IMR-90 (cell line): Measurements from ENCODE around the gene LMOD1. TPM values are rescaled to one million over a fixed set of nuclear protein-coding genes. Genes with fewer than 3 reads are reported as not detected.

Experiments used
- ATAC-seq: fragments of 200-7000 bp; cut with Tn5 transposase; 2 replicates; pipeline ENCODE4 v1.9.1; 2020; ENCODE audit warnings: low read depth, mild to moderate bottlenecking, moderate library complexity
- BruUV-seq: library from RNA; stranded (reverse); fragments of 400-500 nt; replicated peaks from 2 replicates; lab custom pipeline; 2021; lab: Mats Ljungman, UMichigan
- CTCF ChIA-PET: fragments of 300-600 bp; formaldehyde crosslinking; extraction: SDS; loops from one replicate; lab custom pipeline; 2021; ENCODE audit warnings: antibody characterized with exemption; lab: Yijun Ruan, JAX
- POLR2A ChIA-PET: fragments of 300-600 bp; sonication (Branson Sonifier 250); formaldehyde crosslinking; loops from one replicate; lab custom pipeline; 2022; ENCODE audit warnings: antibody characterized with exemption; ENCODE audit not compliant: unreplicated experiment; lab: Charles Lee
- DNase-seq: peaks from one replicate; pipeline ENCODE4 v3.0.0; 2013
- H2AFZ ChIP-seq: replicated peaks from 2 replicates; pipeline ENCODE3; 2013; ENCODE audit warnings: low read length, mild to moderate bottlenecking; ENCODE audit not compliant: poor library complexity
- H2AK5ac ChIP-seq: 2 replicates; pipeline ENCODE4 v1.6.1; 2013; ENCODE audit warnings: low read depth, low read length, inconsistent platforms
- H2AK9ac ChIP-seq: replicated peaks from 2 replicates; pipeline ENCODE3; 2013; ENCODE audit warnings: mild to moderate bottlenecking, low read depth, low read length, moderate library complexity; ENCODE audit not compliant: poor library complexity
- H2BK120ac ChIP-seq: 2 replicates; pipeline ENCODE4 v1.6.1; 2013; ENCODE audit warnings: low read depth, low read length, inconsistent platforms
- H2BK15ac ChIP-seq: 3 replicates; pipeline ENCODE4 v1.6.1; 2013; ENCODE audit warnings: low read depth, low read length, inconsistent platforms
- H2BK20ac ChIP-seq: 2 replicates; pipeline ENCODE4 v1.6.1; 2013; ENCODE audit warnings: low read depth, mild to moderate bottlenecking, inconsistent platforms, low read length, moderate library complexity
- H2BK5ac ChIP-seq: 2 replicates; pipeline ENCODE4 v1.6.1; 2013; ENCODE audit warnings: mild to moderate bottlenecking, low read depth, low read length, inconsistent platforms; ENCODE audit not compliant: poor library complexity, severe bottlenecking
- H3K14ac ChIP-seq: replicated peaks from 2 replicates; pipeline ENCODE4 v1.6.1; 2013; ENCODE audit warnings: low read depth, low read length, inconsistent platforms
- H3K18ac ChIP-seq: 2 replicates; pipeline ENCODE4 v1.6.1; 2013; ENCODE audit warnings: low read depth, low read length, control low read depth
- H3K23ac ChIP-seq: 2 replicates; pipeline ENCODE4 v1.6.1; 2013; ENCODE audit warnings: low read depth, low read length, inconsistent platforms
- H3K27ac ChIP-seq: 2 replicates; pipeline ENCODE4 v1.5.1; 2013; ENCODE audit warnings: mild to moderate bottlenecking, control low read depth, low read length; ENCODE audit not compliant: insufficient read depth
- H3K27me3 ChIP-seq: 2 replicates; pipeline ENCODE4 v1.6.1; 2013; ENCODE audit warnings: low read length; ENCODE audit not compliant: control insufficient read depth, insufficient read depth
- H3K36me3 ChIP-seq: 2 replicates; pipeline ENCODE4 v1.6.1; 2013; ENCODE audit warnings: low read length, mixed read lengths; ENCODE audit not compliant: control insufficient read depth, insufficient read depth
- H3K4ac ChIP-seq: 2 replicates; pipeline ENCODE4 v1.6.1; 2013; ENCODE audit warnings: low read depth, low read length, inconsistent platforms
- H3K4me1 ChIP-seq: 2 replicates; pipeline ENCODE4 v1.6.1; 2013; ENCODE audit warnings: low read length, mixed read lengths; ENCODE audit not compliant: control insufficient read depth, insufficient read depth
- H3K4me2 ChIP-seq: 2 replicates; pipeline ENCODE4 v1.6.1; 2013; ENCODE audit warnings: low read depth, mild to moderate bottlenecking, control low read depth, low read length, moderate library complexity
- H3K4me3 ChIP-seq: 2 replicates; pipeline ENCODE4 v1.5.1; 2013; ENCODE audit warnings: low read depth, mild to moderate bottlenecking, control low read depth, low read length, moderate library complexity; ENCODE audit not compliant: insufficient read depth
- H3K56ac ChIP-seq: 2 replicates; pipeline ENCODE4 v1.6.1; 2013; ENCODE audit warnings: low read length, inconsistent platforms; ENCODE audit not compliant: insufficient read depth; ENCODE audit errors: extremely low read depth
- H3K79me1 ChIP-seq, 2 experiments: 2 replicates each; pipeline ENCODE4 v1.6.1; 2013; ENCODE audit warnings: low read length in 2 of 2, inconsistent platforms in 1 of 2, low read depth in 1 of 2
- H3K9ac ChIP-seq: 2 replicates; pipeline ENCODE4 v1.6.1; 2013; ENCODE audit warnings: low read depth, low read length, control low read depth
- H3K9me1 ChIP-seq: 2 replicates; pipeline ENCODE4 v1.6.1; 2013; ENCODE audit warnings: low read length, inconsistent platforms; ENCODE audit not compliant: insufficient read depth
- H3K9me3 ChIP-seq: 2 replicates; pipeline ENCODE4 v1.6.1; 2013; ENCODE audit warnings: low read length; ENCODE audit not compliant: control insufficient read depth, insufficient read depth
- H4K20me1 ChIP-seq: 2 replicates; pipeline ENCODE4 v1.6.1; 2013; ENCODE audit warnings: low read length, inconsistent platforms; ENCODE audit not compliant: insufficient read depth
- H4K5ac ChIP-seq: 2 replicates; pipeline ENCODE4 v1.6.1; 2013; ENCODE audit warnings: mild to moderate bottlenecking, low read depth, low read length, control low read depth
- H4K8ac ChIP-seq, 2 experiments: 2 replicates each; pipeline ENCODE4 v1.6.1; 2013; ENCODE audit warnings: low read depth in 2 of 2, low read length in 2 of 2, control low read depth in 1 of 2, inconsistent platforms in 1 of 2
- H4K91ac ChIP-seq: 2 replicates; pipeline ENCODE4 v1.6.1; 2013; ENCODE audit warnings: low read depth, low read length, inconsistent platforms; ENCODE audit not compliant: insufficient read depth
- CEBPB ChIP-seq: IDR thresholded peaks from 2 replicates; pipeline ENCODE4 v1.6.1; 2012; ENCODE audit warnings: low read depth, low read length, improper control_type of control experiment
- CHD1 ChIP-seq: IDR thresholded peaks from 2 replicates; pipeline ENCODE4 v1.6.1; 2012; ENCODE audit warnings: low read depth, low read length, improper control_type of control experiment
- FOS ChIP-seq: fragments of 150-350 bp; IDR thresholded peaks from 2 replicates; pipeline ENCODE4 v1.6.1; 2016; ENCODE audit warnings: low read depth, low read length
- MAZ ChIP-seq: IDR thresholded peaks from 2 replicates; pipeline ENCODE4 v1.6.1; 2012; ENCODE audit warnings: low read depth, mild to moderate bottlenecking, low read length, improper control_type of control experiment, moderate library complexity, borderline replicate concordance
- MXI1 ChIP-seq: IDR thresholded peaks from 2 replicates; pipeline ENCODE4 v1.6.1; 2012; ENCODE audit warnings: low read depth, mild to moderate bottlenecking, low read length, moderate library complexity, borderline replicate concordance
- NFE2L2 ChIP-seq: fragments of 150-350 bp; IDR thresholded peaks from 2 replicates; pipeline ENCODE4 v1.6.1; 2016; ENCODE audit warnings: low read depth, mild to moderate bottlenecking, low read length
- POLR2A ChIP-seq: IDR thresholded peaks from 2 replicates; pipeline ENCODE4 v1.6.1; 2012; ENCODE audit warnings: mild to moderate bottlenecking, low read depth, low read length
- RAD21 ChIP-seq: IDR thresholded peaks from 2 replicates; pipeline ENCODE4 v1.6.1; 2012; ENCODE audit warnings: low read length, improper control_type of control experiment
- RFX5 ChIP-seq: IDR thresholded peaks from 2 replicates; pipeline ENCODE4 v1.8.0; 2012; ENCODE audit warnings: low read depth, mild to moderate bottlenecking, low read length, moderate library complexity
- USF2 ChIP-seq: fragments of 150-350 bp; IDR thresholded peaks from 2 replicates; pipeline ENCODE4 v1.6.1; 2017; ENCODE audit warnings: mild to moderate bottlenecking, antibody characterized with exemption, low read length, low read depth
- WGBS, 2 experiments: methylation state at CpG; one replicate each; pipeline versions ENCODE4 v1.1.5 to v1.1.7; 2013; ENCODE audit warnings: missing lambda C conversion rate in 2 of 2; ENCODE audit not compliant: insufficient read length in 1 of 2; ENCODE audit errors: extremely low coverage in 2 of 2; 5-methylcytosine and 5-hydroxymethylcytosine counted together
- dilution Hi-C: fragments of 300-500 bp; cut with HindIII; formaldehyde crosslinking; loops from one replicate; pipeline ENCODE4 v1.14.3; 2018; ENCODE audit warnings: low sequenced_read_pairs; ENCODE audit not compliant: unreplicated experiment
- in situ Hi-C: fragments of 300-500 bp; cut with MboI; formaldehyde crosslinking; loops from 3 replicates; pipeline ENCODE4 v1.14.3; 2019; ENCODE audit warnings: low sequenced_read_pairs, inconsistent platforms, mixed read lengths
- intact Hi-C: fragments of 100-400 bp; cut with micrococcal nuclease; formaldehyde crosslinking; loops from 2 replicates; pipeline ENCODE4 v1.10.0; 2022
- polyA plus RNA-seq, 3 experiments: library from polyadenylated mRNA; depleted of rRNA; stranded (reverse); fragments of >200 nt; gene quantifications; 2 replicates each; pipeline ENCODE4 v1.2.3, GENCODE V29; 2012; ENCODE audit warnings: low replicate concordance in 1 of 3
- total RNA-seq: library from RNA; depleted of rRNA; stranded (reverse); fragments of >200 nt; gene quantifications from 2 replicates; pipeline ENCODE4 v1.2.3, GENCODE V29; 2012
- TF ChIP-seq, protein P1 (sequence below): fragments of 150-350 bp; IDR thresholded peaks from 2 replicates; pipeline ENCODE4 v1.6.1; 2016; ENCODE audit warnings: low read depth, mild to moderate bottlenecking, low read length, moderate library complexity, borderline replicate concordance
- TF ChIP-seq, protein P2 (sequence below): conservative IDR thresholded peaks from 2 replicates; pipeline ENCODE4 v1.5.1; 2012; ENCODE audit warnings: mild to moderate bottlenecking, low read depth, low read length, improper control_type of control experiment

LMOD1 gene
- total and polyA plus RNA-seq, 2 of the 4 experiments (the other 2 are of a cell fraction) = 51.7 to 53.2 TPM

- H4K91ac ChIP-seq = no peak overlapping the region
- peak overlapping the region; percentile 84 for H2AK9ac ChIP-seq
- no peak overlapping the region for H2BK15ac ChIP-seq
- H3K23ac ChIP-seq = no peak overlapping the region
- no peak overlapping the region for H3K27ac ChIP-seq
- H2AFZ ChIP-seq = no peak overlapping the region
- ATAC-seq (no peak), DNase-seq (peak; percentile 35)
- no peak overlapping the region for H4K5ac ChIP-seq
- no peak overlapping the region for H3K18ac ChIP-seq
- peaks cover 15% of the 10 kb centered on the region for H3K4me1 ChIP-seq
- H3K4me2 ChIP-seq = no peak overlapping the region
- 83% methylated on average over 2 of the region's 5 CpGs; no CpG with 5 or more reads in 1 of the 2 experiments for WGBS, 2 experiments
- BruUV-seq = no TSS peak
- ChIA-PET POLR2A (no interaction called here), CTCF (interaction anchor here (1.0 to 3.5 kb wide), 4 partner anchors 51 to 79 kb away, joined by 3 to 27 read pairs (median 8); partner anchors contain the start of genes LMOD1 and TIMM17A)
- no peak overlapping the region for H2BK120ac ChIP-seq
- H3K9me1 ChIP-seq = peaks cover 3% of the 10 kb centered on the region; the same call in 1 of the 2 replicates
- no peak overlapping the region for H2BK20ac ChIP-seq
- dilution Hi-C loops = no loop called here
- H2BK5ac ChIP-seq = no peak overlapping the region
- intact Hi-C loops = no loop called here
- H4K20me1 ChIP-seq = no peaks in the 10 kb centered on the region
- in situ Hi-C loops = loop anchor here (5.0 to 10.0 kb wide), 2 partner anchors 73 to 230 kb away; partner anchors contain the start of gene GPR37L1
- no peaks in the 10 kb centered on the region for H3K27me3 ChIP-seq
- no peak overlapping the region for H3K56ac ChIP-seq
- H3K9me3 ChIP-seq = no peaks in the 10 kb centered on the region
- H3K4me3 ChIP-seq = no peak overlapping the region
- peak overlapping the region; percentile 21; the same call in 1 of the 2 replicates for H2AK5ac ChIP-seq
- H3K4ac ChIP-seq = no peak overlapping the region
- peaks cover 9 to 26% of the 10 kb centered on the region in 2 experiments for H3K79me1 ChIP-seq
- H3K14ac ChIP-seq = no peak overlapping the region
- peaks cover 35% of the 10 kb centered on the region for H3K36me3 ChIP-seq
- no peak overlapping the region for H4K8ac ChIP-seq
- H3K9ac ChIP-seq = no peak overlapping the region
- TF ChIP-seq CHD1 = no peak
- TF ChIP-seq, protein P1, sequence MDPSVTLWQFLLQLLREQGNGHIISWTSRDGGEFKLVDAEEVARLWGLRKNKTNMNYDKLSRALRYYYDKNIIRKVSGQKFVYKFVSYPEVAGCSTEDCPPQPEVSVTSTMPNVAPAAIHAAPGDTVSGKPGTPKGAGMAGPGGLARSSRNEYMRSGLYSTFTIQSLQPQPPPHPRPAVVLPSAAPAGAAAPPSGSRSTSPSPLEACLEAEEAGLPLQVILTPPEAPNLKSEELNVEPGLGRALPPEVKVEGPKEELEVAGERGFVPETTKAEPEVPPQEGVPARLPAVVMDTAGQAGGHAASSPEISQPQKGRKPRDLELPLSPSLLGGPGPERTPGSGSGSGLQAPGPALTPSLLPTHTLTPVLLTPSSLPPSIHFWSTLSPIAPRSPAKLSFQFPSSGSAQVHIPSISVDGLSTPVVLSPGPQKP = no peak
- TF ChIP-seq RAD21 = no peak
- no peak for TF ChIP-seq NFE2L2
- no peak for TF ChIP-seq RFX5
- no peak for TF ChIP-seq FOS
- TF ChIP-seq POLR2A = no peak
- no peak for TF ChIP-seq MXI1
- TF ChIP-seq, protein P2, sequence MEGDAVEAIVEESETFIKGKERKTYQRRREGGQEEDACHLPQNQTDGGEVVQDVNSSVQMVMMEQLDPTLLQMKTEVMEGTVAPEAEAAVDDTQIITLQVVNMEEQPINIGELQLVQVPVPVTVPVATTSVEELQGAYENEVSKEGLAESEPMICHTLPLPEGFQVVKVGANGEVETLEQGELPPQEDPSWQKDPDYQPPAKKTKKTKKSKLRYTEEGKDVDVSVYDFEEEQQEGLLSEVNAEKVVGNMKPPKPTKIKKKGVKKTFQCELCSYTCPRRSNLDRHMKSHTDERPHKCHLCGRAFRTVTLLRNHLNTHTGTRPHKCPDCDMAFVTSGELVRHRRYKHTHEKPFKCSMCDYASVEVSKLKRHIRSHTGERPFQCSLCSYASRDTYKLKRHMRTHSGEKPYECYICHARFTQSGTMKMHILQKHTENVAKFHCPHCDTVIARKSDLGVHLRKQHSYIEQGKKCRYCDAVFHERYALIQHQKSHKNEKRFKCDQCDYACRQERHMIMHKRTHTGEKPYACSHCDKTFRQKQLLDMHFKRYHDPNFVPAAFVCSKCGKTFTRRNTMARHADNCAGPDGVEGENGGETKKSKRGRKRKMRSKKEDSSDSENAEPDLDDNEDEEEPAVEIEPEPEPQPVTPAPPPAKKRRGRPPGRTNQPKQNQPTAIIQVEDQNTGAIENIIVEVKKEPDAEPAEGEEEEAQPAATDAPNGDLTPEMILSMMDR = no peak
- no peak for TF ChIP-seq CEBPB
- TF ChIP-seq USF2 = no peak
- TF ChIP-seq MAZ = no peak
Measured at GRCh38 chr1:201894343-201895119, 51.8 kb downstream of the LMOD1 start.
